ENCODE data around the gene SNAPC2.

SNAPC2 gene

GRCh38 chr19:7971553-7972520, 51.7 kb downstream of the SNAPC2 start:
- FAIRE-seq: no peak
